Islet precursor cell (in vitro differentiated cells): ENCODE measurements around the gene EXPH5.

Experiments
- DNase-seq: peaks from one replicate; pipeline ENCODE4 v3.0.0-alpha.2; 2018

EXPH5 gene

DNA sequence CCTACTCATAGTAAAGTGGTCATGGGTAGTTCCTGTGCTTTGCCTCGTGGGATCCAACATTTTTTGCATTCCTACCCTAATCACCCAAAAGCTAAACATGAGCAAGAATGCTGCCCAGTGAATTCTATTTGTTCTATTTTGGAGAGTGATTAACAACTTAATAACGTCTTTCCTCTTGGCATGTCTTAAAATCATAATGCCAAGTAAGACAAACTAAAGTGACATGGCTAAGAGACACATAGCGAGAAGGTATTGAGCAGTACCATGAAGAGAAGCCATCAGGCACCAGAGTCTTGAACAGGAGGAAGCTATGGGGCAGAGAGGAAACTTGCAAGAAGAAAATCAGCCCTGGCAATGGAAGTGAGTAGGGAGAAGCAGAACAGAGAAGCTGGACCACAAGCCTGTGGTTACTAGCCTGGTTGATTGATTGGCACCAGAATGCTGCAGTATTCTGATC, 32.0 kb downstream of the EXPH5 start:
- DNase-seq = peak; percentile 71

DNA sequence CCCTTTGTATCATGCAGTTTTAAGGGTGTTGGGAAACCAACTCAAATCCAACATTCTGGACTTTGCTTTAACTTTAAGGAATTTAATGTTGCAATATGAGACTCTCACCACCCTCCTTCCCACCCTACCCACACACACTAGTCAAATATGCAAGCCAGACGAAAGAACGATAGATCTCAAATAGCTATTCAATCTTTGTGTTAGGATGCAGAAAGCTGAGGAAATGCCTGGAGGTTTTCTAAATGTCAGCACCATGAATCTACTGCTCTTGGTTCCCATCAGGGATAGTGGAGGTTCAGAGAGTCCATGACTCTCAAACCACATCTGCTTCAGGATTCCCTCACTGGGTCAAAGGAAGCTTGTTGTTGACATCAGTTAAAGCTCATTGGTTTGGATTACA, 33.7 kb downstream of the EXPH5 start:
- no peak for DNase-seq

DNA sequence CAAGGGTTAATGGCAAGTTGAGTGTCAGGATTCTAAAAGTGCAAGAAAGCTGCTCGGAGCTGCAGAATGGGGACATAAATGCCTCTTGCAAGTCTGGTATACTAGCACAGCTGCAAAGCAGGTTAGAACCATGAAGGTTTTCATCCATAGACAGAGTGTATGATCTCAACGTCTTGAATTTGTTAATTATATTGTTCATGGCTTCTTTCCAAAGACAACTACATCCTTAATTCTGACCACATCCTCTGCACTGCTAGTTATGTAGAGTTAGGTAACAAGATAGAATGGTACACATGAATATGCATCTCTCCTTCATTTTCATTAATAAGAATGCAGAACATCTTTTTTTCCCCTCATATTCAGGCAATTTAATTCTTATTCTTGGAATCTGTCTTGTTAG, 34.2 kb downstream of the EXPH5 start:
- no peak for DNase-seq

DNA sequence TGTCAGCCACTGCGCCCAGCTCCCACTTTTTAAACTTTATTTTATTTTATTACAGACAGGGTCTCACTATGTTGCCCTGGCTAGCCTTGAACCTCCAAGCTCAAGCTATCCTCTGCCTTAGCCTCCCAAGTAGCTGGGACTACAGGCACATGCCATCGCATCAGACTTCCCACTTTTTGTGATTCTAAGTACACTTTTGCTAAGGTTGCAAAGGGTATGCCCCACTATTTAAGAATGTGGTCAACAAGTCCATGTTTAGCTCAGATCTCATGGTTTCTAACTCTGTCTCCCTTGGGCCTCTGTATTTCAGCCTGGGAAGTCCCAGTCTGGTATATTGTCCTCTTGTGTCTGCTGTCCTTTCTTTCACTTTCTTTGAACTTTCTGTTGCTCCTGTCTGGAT, 35.3 kb downstream of the EXPH5 start:
- DNase-seq = no peak

DNA sequence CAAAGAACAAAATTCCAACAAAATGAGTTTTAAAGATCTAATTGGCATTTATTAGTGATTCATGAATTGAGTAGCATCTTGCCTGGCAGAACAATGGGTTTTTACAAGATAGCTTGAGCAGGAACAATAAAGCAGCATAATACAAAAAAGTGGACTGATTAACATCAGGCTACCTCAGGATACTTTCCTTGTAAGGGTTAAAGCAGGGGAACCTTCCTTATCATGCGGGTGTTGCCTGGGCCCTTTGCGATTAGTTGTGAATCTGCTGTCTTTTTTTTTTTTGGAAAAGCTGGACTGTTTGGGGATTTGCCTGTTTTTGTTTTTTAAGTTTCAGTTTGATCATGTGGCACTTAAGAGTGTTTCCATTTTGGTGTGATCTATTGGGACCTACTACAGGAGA, 37.5 kb downstream of the EXPH5 start:
- no peak for DNase-seq

DNA sequence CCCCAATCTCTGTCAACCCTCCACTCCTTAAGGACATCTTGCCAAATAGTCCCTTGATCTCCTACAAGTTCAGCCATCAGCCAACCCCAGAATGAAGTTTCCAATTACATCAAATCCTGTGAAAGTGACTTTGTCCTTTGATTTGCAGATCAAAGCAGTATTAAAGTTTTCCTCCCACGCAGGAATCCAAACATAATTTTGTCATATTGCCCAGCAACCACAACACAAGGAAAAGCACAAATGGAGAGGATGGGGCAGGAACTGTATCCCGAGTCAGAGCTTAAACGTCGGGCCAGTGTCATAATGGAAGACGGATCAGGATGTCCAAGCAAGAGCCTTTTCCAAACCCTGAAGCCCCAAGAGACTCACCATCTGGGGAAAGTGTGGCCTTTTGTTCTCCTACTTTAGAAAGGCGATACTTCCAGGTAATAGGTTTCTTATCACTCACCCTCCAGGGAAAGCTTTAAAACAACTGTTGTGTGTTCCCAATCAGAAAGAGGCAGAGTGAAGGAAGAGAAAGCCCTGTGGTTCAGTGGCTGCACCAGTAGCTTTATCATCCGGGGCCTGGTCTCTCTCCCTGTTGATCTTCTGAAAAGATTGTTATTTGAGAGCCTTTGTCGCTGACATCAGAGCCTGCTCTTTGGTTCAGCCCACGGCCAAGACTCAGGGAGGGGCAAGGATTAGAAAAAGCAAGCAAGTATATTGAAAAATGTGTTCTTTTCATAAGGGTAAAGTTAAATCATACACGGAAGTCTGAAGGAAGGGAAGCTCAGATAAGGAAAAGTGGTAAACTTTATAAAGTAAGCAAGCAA, 41.7 kb downstream of the EXPH5 start:
- DNase-seq = peak; percentile 81

DNA sequence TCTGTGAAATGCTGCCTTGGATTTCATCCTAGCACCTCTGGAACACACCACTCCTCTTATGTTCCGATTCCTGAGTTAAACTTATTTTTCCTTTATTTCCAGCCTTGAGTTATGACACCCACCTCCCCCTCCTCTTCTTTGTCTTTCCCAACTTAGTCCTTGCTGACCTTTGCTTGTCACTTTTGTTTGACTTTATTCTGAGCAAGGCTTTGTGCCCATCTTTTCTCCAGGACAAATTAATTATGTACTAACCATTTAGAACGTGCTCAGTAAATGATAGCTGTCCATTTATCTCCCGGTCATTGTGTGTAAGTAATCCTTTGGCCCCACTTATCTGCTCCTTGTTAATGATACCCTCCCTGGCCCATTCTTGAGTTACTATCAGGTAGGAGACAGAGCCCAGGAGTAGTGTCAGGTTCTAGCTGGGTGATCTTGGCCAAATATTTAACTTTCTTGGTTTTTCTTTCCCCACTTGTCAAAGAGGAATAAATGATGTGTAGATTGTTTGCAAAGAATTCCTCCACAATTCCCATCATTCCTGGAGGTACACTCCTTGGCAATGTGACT, 44.2 kb downstream of the EXPH5 start:
- no peak for DNase-seq

DNA sequence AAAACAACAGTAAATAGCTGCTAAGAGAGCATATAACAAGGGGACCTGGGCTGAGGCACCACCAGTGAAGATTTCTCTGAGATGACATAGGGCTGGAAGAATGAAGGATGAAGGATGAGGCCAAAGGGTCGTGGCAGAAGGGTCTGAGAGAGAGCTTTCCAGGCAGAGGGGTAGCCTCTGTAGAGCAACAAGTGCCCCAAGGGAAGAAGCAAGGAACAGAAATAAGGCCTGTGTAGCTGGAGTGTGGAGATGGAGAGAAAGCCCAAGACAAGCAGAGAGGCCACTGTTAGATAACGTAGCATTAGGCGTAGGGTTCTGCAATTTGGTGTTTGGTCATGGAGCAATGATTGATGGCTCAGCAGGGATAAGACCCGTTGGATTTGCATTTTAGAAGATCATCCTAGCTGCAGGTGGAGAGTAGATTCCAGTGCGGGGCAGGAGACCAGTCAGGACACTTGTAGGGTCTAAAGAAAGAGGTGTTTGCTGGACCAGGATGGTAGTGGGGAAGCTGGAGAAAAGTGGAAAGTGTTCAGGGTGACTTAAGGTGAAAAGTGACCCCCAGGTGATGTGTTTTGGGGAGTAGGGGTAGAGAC, 47.6 kb downstream of the EXPH5 start:
- DNase-seq = no peak

DNA sequence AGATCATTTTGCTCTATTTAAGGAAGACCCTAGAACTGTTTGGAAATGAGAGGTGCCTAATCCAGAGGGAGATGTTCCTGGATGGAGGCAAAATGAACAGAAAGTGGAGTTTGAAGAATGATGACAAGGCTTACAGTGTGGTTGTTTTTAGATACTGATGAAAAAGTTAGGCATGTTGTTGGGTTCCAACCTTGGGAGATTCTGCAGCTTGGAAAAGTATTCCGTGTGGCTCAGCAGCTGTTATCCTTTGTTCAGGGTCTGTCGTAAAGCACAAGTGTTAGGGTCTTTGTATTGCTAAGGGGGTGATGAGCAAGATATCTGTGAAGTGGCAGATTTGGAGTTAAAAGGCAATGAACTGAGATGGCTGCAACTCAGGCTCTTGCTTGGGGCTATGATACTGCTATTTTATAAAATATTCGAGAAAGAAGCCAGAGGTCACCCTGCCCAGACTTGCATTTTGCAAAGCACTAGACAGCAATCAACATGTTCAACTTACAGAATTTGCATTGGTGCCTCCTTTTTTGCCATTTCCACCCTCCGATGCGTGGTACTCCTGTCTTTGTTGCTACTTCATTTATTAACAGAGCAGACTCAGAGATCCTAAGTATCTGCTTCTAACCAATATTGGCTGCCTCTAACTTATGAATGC, 50.1 kb downstream of the EXPH5 start:
- DNase-seq = no peak

DNA sequence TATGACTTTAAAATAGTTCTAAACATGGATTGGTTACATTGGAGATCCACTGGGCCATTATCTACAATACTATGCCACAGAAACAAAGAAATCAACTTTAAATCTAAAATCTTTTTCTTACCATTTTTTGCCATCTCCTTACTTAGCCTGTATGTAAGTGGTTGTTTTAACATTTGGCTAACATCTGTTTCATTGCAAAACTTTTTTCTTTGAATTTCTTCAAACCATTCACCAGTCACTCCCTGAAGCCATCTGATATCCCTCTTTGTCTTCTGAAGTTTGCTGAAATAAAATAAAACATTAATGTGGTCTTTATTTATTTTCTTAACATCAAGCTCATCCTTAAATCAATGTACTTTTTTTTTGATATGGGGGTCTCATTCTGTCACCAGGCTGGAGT, 52.0 kb downstream of the EXPH5 start:
- no peak for DNase-seq

DNA sequence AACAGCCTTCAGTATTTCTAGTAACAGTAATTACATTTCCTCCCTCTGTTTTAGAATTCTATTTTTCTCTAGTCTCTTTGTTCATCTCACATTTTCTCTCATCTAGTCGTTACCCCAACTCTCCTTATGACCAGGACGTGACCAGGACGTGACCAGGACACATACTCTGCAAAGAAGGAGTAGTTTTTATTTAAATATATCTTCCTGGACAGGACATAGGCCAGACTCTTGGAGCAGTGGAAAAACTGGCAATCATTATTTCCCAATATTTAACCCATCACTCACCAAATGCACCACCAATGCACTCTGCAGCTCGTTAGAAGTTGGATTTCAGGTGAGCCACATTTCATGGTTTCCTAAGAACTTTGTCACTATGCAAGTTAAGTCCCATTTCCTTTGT, 55.1 kb downstream of the EXPH5 start:
- DNase-seq = no peak

DNA sequence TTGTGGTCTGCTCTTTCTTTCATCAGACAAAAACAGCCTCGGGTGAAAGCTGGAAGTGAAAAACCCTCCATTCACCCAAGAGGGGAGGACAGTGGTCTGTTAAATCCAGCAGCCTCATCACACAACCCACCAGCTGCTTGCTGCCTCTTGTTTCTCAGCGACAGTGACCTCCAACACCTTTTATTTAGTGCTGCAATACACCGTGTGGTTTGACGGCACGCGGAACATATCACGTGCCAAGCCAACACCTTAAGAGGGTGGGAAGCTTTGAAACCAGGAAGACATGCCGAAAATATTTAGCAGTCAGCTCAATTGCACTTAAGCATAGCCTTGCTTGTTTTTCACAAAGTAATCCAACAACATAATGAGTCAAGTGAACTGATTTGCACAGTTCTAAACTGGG, 55.5 kb downstream of the EXPH5 start:
- peak; percentile 78 for DNase-seq

DNA sequence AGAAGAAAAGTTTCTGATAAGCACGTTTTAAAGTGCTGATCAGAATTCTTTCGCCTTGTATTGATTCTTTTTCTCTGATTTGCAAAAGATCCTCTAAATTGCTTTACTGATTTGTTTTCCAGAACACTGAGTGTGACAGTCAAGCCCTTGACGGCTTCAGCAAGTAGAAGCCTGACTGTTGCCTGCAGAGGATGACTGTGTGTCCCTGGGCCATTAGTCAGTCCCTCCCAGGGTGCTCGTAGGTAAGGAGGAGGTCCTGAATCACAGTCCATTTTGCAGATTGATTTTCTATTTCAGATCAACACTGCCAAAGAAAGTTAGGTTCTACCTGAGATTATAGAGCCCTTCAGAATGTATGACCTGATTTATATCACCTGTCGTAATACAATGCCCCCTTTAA, 56.8 kb downstream of the EXPH5 start:
- DNase-seq = peak; percentile 72

DNA sequence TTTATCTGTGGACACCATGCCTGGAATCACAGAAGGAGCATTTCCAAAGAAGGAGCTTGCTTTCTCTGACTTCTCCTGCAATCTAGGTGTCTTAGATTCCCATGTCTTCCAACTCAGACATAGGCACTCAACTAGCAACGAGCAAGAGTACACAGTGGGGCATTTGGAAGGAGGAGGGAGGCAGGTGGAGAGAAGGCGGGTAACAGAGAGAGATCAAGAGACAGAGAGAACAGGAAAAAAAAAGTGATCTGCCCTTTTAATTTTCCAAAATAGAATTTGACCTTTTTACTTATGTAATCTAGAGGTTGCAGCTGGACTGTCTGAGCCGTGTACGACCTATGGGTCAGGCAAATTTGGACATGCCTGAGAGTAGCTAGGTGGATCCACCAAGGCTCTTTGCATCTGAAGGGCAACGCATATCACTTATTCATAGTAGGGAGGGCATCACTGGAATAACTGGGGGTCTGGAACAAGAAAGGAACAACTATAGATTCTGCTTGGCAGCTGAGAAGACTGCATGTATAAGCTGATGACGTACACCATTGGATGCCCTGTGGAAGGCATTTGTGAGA, 58.1 kb downstream of the EXPH5 start:
- DNase-seq = no peak

DNA sequence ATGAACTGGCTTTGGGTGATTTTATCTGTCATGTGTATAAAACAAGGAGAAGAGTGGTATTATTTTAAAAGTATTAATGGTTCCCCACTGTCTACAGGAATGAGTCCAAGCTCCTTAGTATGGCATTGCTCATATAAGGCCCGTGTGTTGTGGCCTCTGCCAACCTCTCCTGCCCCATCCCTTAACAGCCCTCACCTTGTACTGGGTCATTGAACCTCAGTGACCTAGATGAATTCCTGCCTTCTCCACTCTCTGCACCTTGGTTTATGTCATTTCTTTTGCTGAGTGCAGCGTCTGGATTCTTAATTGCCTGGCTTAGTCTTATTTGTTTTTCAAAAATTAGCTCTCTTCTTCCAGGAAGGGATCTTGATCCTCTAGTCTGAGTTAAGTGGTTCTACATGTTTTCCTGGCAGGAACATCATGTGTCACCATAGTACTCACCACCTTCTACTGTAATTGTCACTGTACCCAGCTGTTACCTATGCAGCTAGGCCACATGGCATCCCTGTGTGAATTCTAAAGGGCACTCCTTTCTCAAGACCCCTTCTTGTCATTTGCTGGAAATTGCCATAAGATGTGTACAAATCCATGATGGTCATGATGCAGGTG, 59.2 kb downstream of the EXPH5 start:
- no peak for DNase-seq

DNA sequence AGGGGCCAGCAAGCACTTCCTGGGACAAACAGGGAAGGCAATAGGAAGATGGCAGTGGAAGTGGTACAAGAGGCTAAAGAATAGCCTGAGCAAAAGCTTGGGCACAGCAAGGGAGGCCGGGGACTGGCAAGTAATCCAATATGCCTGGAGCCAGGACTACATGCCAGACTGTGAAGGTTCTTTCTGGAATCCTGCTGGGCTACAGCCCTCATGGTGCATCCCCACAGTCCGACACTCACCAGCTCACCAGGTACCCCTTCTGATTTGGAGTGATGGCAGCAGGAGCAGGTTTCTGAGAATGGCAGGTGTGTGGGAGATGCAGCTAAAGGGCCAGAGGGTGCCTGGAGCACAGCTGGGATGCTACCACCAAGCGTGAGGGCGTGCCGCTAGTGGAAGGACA, 63.1 kb downstream of the EXPH5 start:
- DNase-seq = no peak

DNA sequence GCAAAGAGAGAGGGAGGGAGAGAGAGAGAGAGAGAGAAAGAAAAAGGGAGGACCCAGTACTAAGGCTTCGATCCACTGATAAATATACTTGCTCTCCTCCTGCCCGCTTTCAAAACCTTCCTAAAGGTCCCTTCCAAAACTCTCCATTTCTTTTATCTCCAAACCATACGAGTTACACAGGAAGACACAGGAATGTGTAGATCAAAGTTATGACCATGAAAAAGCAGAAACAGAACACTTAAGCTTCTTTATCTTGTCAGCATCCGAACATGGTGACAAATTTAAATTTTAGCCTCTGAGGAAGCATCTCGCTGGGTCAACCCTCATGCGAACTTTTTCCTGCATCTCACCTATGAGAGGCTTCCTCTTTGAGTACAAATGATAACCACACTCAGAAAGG, 66.2 kb downstream of the EXPH5 start:
- no peak for DNase-seq

DNA sequence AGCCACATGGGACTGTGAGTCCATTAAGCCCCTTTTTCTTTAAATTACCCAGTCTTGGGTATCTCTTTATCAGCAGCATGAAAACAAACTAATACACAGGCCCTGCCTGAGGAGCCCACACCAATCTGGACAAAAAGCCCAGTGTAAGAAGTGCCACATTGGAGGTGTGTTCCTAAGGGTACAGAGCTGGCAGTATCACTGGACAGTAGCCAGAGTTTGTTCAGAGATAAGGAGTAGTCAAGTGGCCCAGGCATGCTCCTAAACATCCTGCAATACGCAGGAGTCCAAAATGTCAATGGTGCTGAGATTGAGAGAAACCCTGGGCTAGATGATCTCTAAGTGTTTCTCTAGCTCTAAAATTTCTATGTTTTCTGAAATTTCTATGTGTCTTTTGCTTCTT, 68.4 kb downstream of the EXPH5 start:
- no peak for DNase-seq

DNA sequence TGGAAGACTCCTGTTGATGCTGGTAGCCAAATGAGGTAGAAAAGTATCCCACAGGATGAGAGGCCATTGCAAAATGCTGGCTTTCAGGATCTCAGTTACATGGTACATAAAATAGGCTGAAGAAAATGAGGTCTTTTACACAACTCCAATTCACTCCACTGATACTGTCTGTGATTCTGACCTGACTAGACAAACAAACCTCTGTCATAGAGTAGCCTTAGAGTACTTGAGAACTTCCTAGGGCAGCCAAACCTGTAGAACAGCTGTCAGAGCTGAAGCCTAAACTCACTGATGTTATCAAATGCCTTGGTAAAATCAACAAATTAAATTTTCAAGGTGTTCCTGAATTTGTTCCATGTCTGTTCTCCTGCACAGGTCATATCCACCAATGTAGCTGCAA, 69.1 kb downstream of the EXPH5 start:
- no peak for DNase-seq

DNA sequence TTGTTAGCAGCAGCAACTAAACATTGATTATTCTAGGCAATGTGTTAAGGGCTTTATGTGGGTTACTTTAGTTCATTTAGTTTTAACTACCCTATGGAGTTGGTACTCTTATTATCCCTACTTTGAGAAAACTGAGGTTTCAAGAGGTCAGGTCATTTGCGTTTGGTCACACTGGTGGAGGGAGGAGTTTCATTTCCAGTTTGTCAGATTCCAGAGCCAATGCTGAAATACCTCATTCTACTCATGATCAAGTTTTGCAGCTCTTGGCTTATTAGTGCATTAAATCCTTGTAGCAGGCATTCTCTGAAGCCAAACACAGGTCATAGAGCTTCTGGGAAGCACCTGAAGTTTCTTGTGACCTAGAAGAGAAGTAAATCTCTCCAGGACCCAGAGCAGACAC, 71.2 kb downstream of the EXPH5 start:
- no peak for DNase-seq

DNA sequence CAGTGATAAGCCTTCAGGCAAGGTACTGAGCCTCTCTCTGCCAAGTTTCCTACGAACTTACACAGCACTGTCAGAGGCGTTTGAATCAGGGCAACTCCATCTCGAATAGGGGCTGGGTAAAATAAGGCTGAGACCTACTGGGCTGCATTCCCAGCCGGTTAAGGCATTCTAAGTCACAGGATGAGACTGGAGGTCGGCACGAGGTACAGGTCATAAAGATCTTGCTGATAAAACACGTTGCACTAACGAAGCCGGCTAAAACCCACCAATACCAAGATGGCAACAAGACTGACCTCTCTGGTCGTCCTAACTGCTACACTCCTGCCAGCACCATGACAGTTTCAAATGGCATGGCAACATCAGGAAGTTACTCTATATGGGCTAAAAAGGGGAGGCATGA, 75.0 kb downstream of the EXPH5 start:
- DNase-seq = peak; percentile 92

DNA sequence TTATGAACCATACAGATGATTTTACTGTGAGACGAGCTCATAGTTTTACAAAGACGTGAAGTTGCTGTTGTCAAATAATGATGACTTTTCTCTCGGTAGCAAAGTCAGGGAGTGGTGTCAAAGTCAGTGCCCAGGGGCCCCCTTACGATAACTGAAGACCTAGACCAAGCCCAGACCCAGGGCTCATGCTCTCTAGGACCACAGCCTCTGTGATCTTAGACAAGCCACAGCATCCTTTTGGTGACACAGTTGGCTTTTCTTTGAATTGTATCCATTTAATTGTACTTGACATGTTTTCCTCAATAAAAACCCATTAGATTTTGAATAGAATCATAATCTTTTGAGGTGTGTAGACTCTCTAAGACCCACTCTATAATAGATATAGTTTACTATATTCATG, 77.4 kb downstream of the EXPH5 start:
- DNase-seq = no peak

DNA sequence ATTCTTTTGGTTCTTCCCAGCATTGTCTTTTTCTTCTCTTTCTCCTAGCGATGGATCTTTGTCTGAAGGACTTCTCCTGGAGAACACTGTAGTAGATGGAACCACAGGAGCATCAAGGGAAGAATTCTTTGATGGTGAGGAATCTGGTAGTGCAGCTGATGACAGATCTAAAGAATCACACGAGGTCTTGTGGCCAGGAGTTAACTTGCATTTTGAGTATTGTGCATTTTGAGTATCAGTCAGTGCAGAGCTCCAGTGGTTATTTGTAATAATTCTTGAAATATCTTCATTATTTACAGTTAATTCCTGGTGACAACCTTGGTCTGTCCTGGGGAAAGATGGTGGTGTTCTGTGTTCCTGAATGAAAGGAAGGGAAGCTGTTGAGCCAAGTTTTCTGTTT, 80.9 kb downstream of the EXPH5 start:
- DNase-seq = no peak
